ENCODE measurements around the gene RGR.

DNA sequence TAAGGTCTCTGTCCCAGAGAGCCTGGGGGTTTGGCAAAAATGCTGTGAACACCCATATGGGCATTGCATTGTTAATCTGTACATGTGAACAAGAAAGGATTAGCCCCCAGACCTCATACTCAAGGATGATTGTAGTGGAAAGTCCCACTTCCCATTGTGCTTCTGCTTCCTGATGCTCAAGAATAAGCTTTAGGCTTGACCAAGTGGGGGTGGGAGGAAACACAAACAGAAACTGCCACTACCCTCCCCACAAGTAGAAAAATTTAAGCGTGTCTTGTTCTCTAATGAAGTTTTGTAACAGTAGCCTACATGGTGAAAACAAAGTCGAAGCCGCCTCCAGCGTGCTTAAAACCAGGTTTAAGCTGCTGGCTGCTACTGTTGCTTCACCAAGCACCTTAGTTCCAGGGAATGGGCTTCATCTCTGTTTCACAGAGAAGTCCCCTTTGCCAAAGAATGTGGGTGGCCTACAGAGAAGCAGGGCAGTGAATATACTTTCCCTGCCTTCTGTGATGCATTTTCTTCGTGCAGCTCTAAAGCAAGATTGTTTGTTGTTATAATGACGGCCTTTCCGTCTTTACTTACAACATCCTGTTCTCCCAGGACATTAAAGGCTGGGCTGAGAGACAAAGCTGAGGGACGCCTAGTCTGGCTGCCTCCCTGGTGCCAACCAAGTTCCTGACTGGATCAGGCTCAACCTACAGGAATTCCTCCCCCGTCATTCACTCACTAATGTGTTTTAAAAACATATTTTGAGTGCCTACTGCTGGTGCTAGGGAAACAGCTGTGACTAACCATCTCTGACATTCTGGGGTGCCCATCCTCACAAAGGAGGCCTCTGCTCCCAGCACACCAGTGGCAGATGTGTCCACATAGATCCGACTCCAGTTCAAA, 51.5 kb downstream of the RGR start:
- TF ChIP-seq MAX (IDR thresholded peaks at IDR 0.05): no peak
- no peak for TF ChIP-seq EP300 (IDR thresholded peaks at IDR 0.05; ENCODE audit: borderline replicate concordance)
- TF ChIP-seq ZBTB7A (IDR thresholded peaks at IDR 0.05; ENCODE audit: low read depth): no peak
- TF ChIP-seq RAD21 (IDR thresholded peaks at IDR 0.05; ENCODE audit: low read depth): no peak
- TF ChIP-seq YY1 (IDR thresholded peaks at IDR 0.05; ENCODE audit: low read depth): no peak
- TF ChIP-seq CREB1 (IDR thresholded peaks at IDR 0.05; ENCODE audit: low read depth): no peak
- TF ChIP-seq TAF1 (IDR thresholded peaks at IDR 0.05; ENCODE audit: low read depth): no peak
- TF ChIP-seq NFIC (IDR thresholded peaks at IDR 0.05): no peak
- TF ChIP-seq EGR1 (IDR thresholded peaks at IDR 0.05): no peak
- no peak for TF ChIP-seq TEAD4 (IDR thresholded peaks at IDR 0.05)
- TF ChIP-seq REST (IDR thresholded peaks at IDR 0.05; ENCODE audit: low read depth): no peak
- no peak for TF ChIP-seq CEBPB (IDR thresholded peaks at IDR 0.05)
- TF ChIP-seq FOXM1 (IDR thresholded peaks at IDR 0.05; ENCODE audit: borderline replicate concordance, low read depth): no peak
- no peak for TF ChIP-seq USF1 (IDR thresholded peaks at IDR 0.05)
